Measurements from ENCODE around the gene RBM38.

Gene RBM38

GRCh38 chr20:57375652-57376230 lies 15.5 kb upstream of the RBM38 start:
- no peak for DNase-seq

GRCh38 chr20:57377350-57377749 lies 13.8 kb upstream of the RBM38 start:
- no peak for DNase-seq

GRCh38 chr20:57378107-57378506 lies 13.1 kb upstream of the RBM38 start:
- DNase-seq = no peak

- DNase-seq = no peak
Observed at GRCh38 chr20:57378646-57379262, 12.4 kb upstream of the RBM38 start.

GRCh38 chr20:57379263-57379647 lies 11.9 kb upstream of the RBM38 start:
- DNase-seq = no peak

GRCh38 chr20:57380081-57380750 lies 11.0 kb upstream of the RBM38 start:
- no peak for DNase-seq

- peak; percentile 25 for DNase-seq
Observed at GRCh38 chr20:57381596-57382503, 9.3 kb upstream of the RBM38 start.

- DNase-seq = no peak
Observed at GRCh38 chr20:57382516-57382915, 8.7 kb upstream of the RBM38 start.

GRCh38 chr20:57383447-57384347 lies 7.5 kb upstream of the RBM38 start:
- DNase-seq = no peak

- DNase-seq = no peak
Observed at GRCh38 chr20:57384486-57384885, 6.7 kb upstream of the RBM38 start.

- no peak for DNase-seq
Observed at GRCh38 chr20:57384953-57385761, 6.0 kb upstream of the RBM38 start.

GRCh38 chr20:57385940-57386339 lies 5.3 kb upstream of the RBM38 start:
- DNase-seq = no peak

GRCh38 chr20:57386762-57387161 lies 4.4 kb upstream of the RBM38 start:
- no peak for DNase-seq

- DNase-seq = no peak
Observed at GRCh38 chr20:57387463-57387862, 3.7 kb upstream of the RBM38 start.

GRCh38 chr20:57387945-57388371 lies 3.2 kb upstream of the RBM38 start:
- no peak for DNase-seq

- peak; percentile 33 for DNase-seq
Observed at GRCh38 chr20:57388953-57389694, 2.1 kb upstream of the RBM38 start.

GRCh38 chr20:57389695-57390603 lies 1.2 kb upstream of the RBM38 start:
- no peak for DNase-seq

- no peak for DNase-seq
Observed at GRCh38 chr20:57391439-57392301, 474 bp downstream of the RBM38 start.

Data from HCEC 1CT (cell line).